Muscle of leg (tissue), 11 donors: ENCODE data around the gene PPP1R13B. TPM values are rescaled to one million over a fixed set of nuclear protein-coding genes. Genes with fewer than 3 reads are reported as not detected.

Source experiments
- DNase-seq: peaks from one replicate; pipeline ENCODE4 v3.0.0; 2013
- H3K27ac ChIP-seq: one replicate; pipeline ENCODE4 v1.5.1; 2013; ENCODE audit warnings: mild to moderate bottlenecking, low read length, control low read depth
- H3K27me3 ChIP-seq: one replicate; pipeline ENCODE4 v1.6.1; 2013; ENCODE audit warnings: low read length; ENCODE audit not compliant: control insufficient read depth, insufficient read depth
- H3K36me3 ChIP-seq: one replicate; pipeline ENCODE4 v1.6.1; 2013; ENCODE audit warnings: low read length; ENCODE audit not compliant: control insufficient read depth, insufficient read depth
- H3K4me1 ChIP-seq: one replicate; pipeline ENCODE4 v1.6.1; 2013; ENCODE audit warnings: low read length; ENCODE audit not compliant: control insufficient read depth, insufficient read depth
- H3K4me3 ChIP-seq: one replicate; pipeline ENCODE4 v1.5.1; 2013; ENCODE audit warnings: low read length, control low read depth
- H3K9me3 ChIP-seq: replicated peaks from 2 replicates; pipeline ENCODE4 v1.6.1; 2013; ENCODE audit warnings: low read depth, low read length; ENCODE audit not compliant: control insufficient read depth
- WGBS: methylation state at CpG from one replicate; pipeline ENCODE4 v1.1.5; 2013; ENCODE audit warnings: missing lambda C conversion rate; ENCODE audit not compliant: insufficient coverage; 5-methylcytosine and 5-hydroxymethylcytosine counted together
- polyA plus RNA-seq, 8 donors: library from polyadenylated mRNA; unstranded; fragments of 120-200 nt; gene quantifications; one replicate each; pipeline versions ENCODE4 v1.2.1 to v1.2.3, GENCODE V29; 2013; ENCODE audit warnings: inconsistent platforms in 1 of 8, low replicate concordance in 1 of 8; ENCODE audit not compliant: insufficient read length in 8 of 8, insufficient read depth in 1 of 8
- total RNA-seq: library from RNA; stranded (reverse); fragments of 120-200 nt; gene quantifications from one replicate; pipeline ENCODE4 v1.2.4, GENCODE V29; 2013

PPP1R13B gene
- total and polyA plus RNA-seq, 9 donors = 6.2 to 13.6 (median 9.1) TPM

GRCh38 chr14:103685276-103686211 lies 161.8 kb downstream of the PPP1R13B start:
- Histone ChIP-seq H3K36me3 (peaks cover 64% of the 10 kb centered on the region), H3K27me3 (no peaks in the 10 kb centered on the region), H3K4me1 (peaks cover 25% of the 10 kb centered on the region)

DNA sequence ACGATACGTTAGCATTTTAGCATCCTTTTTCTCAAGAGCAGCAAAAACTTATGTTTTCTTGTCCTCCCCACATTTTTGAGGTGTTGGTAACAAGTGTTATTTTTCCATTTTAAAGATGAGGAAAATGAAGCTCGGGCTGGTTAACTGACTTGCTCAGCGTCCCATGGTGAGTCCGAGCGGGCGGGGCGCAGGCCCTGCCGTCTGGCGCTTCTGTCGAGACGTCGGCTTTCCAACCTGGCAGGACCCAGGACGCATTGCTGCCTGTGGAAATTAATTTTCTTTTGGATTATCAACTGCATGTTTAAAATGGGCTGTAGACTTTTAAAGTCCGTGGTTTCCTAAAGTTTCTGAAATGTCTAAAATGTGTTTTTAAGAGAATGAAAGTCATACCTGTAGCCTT lies 162.5 kb downstream of the PPP1R13B start:
- no peak for DNase-seq
- WGBS = 80% methylated on average over 11 of the region's 15 CpGs
- no peaks in the 10 kb centered on the region for H3K9me3 ChIP-seq
- H3K27me3 ChIP-seq = no peaks in the 10 kb centered on the region
- no peak overlapping the region for H3K4me3 ChIP-seq
- peaks cover 25% of the 10 kb centered on the region for H3K4me1 ChIP-seq
- peaks cover 65% of the 10 kb centered on the region for H3K36me3 ChIP-seq
- H3K27ac ChIP-seq = peak overlapping the region; percentile 61

More at GRCh38 chr14:103685276-103686211, 161.8 kb downstream of the PPP1R13B start:
- Histone ChIP-seq H3K27ac (no peak overlapping the region), H3K4me3 (no peak overlapping the region), H3K9me3 (no peaks in the 10 kb centered on the region)
- 90% methylated on average over 9 of the region's 23 CpGs for WGBS
- DNase-seq = no peak

GRCh38 chr14:103684471-103684870 lies 162.9 kb downstream of the PPP1R13B start:
- Histone ChIP-seq H3K9me3 (no peaks in the 10 kb centered on the region), H3K4me1 (peaks cover 21% of the 10 kb centered on the region), H3K27me3 (no peaks in the 10 kb centered on the region), H3K36me3 (peaks cover 66% of the 10 kb centered on the region), H3K4me3 (no peak overlapping the region), H3K27ac (peak overlapping the region; percentile 61)
- WGBS = 69% methylated on average over 4 of the region's 6 CpGs
- DNase-seq = peak; percentile 80

Other genes with a start within 250 kb of the PPP1R13B start
- 86.3 TPM for gene KLC1, start 218.4 kb downstream of the PPP1R13B start, total RNA-seq
- 100 to 1,000 TPM in 6 of 8 donors, 10 to 100 TPM in 2; 82.9 to 115 (median 104) TPM for gene KLC1, start 218.4 kb downstream of the PPP1R13B start, polyA plus RNA-seq
- 6.9 TPM for gene XRCC3, start 132.1 kb downstream of the PPP1R13B start, total RNA-seq
- 10 to 100 TPM in 5 of 8 donors, 1 to 10 TPM in 3; 7.4 to 14.2 (median 11.5) TPM for gene XRCC3, start 132.1 kb downstream of the PPP1R13B start, polyA plus RNA-seq
- 34.2 TPM for gene ZFYVE21, start 131.8 kb downstream of the PPP1R13B start, total RNA-seq
- 10 to 100 TPM; 33.6 to 46.4 (median 41.6) TPM for gene ZFYVE21, start 131.8 kb downstream of the PPP1R13B start, polyA plus RNA-seq
- 0.22 TPM for gene TDRD9, start 80.9 kb upstream of the PPP1R13B start, total RNA-seq
- gene TDRD9, start 80.9 kb upstream of the PPP1R13B start, polyA plus RNA-seq = under 1 TPM; 0.12 to 0.80 (median 0.43) TPM
- gene RD3L, start 95.0 kb upstream of the PPP1R13B start, total RNA-seq = not detected
- not detected for gene RD3L, start 95.0 kb upstream of the PPP1R13B start, polyA plus RNA-seq
- gene ASPG, start 238.1 kb upstream of the PPP1R13B start, total RNA-seq = 0.71 TPM
- gene ASPG, start 238.1 kb upstream of the PPP1R13B start, polyA plus RNA-seq = 1 to 10 TPM in 6 of 8 donors, under 1 TPM in 2; 0.37 to 2.5 (median 1.3) TPM